H7 (cell line): ENCODE data around the gene ONECUT3. TPM values are rescaled to one million over a fixed set of nuclear protein-coding genes. Genes with fewer than 3 reads are reported as not detected.

Experiments
- DNase-seq: peaks from one replicate; pipeline ENCODE4 v3.0.0; 2012
- H3K27me3 ChIP-seq: 2 replicates; pipeline ENCODE4 v1.6.0; 2011; ENCODE audit warnings: mild to moderate bottlenecking, low read length; ENCODE audit not compliant: control insufficient read depth, insufficient read depth
- H3K36me3 ChIP-seq: replicated peaks from 2 replicates; pipeline ENCODE4 v1.5.1; 2011; ENCODE audit warnings: low read length; ENCODE audit not compliant: control insufficient read depth, insufficient read depth
- H3K4me3 ChIP-seq: 2 replicates; pipeline ENCODE4 v1.5.1; 2011; ENCODE audit warnings: low read depth, mild to moderate bottlenecking, control low read depth, low read length, moderate library complexity; ENCODE audit not compliant: insufficient read depth
- total RNA-seq: library from RNA; depleted of rRNA; stranded (reverse); fragments of >200 nt; shearing (Covaris generic); gene quantifications from 2 replicates; pipeline ENCODE4 v1.2.3, GENCODE V29; 2014

Gene ONECUT3
- total RNA-seq, 1 experiment from 2014 or later: not detected

DNA sequence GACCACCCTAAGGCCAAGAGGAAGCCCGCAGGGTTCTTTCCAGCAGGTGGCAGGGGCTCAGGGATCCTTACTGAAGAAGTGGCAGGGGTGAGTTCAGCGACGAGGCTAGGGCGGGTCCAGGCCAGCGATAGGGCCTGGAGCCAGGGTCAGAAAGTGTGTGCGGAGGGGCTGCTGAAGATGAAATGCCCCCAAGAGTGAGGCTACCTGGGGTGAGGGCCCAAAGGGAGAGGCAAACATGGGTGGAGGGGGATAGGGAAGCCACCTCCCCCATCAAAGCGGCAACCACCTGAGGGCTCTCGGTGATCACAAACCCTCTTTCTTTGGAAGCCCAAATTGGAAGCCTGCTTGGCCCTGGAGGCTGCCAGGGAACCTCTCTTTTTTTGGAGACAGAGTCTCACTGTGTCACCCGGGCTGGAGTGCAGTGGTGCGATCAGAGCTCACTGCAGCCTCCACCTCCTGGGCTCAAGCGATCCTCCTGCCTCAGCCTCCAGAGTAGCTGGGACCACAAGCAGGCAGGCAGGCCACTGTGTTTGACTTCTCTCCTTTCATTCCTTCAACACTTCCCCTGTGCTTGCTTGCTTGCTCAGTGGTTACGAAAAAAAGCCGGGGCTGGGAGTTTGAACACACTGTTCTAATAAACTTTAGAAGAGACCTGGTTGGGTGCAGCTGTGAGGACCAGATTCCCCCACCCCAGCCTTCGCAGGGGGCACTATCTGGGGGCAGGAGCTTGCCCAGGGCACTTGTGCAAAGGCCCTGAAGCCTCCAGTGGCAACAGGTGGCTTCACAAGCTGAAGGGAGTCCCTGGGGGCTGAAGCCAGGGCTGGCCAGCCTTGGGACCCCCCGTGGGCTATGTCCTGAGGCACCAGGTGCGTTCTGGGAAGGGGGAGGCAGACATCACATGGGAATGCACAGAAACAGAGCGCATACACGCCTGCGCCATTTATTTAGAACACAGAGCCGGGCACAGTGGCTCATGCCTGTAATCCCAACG lies 60.2 kb downstream of the ONECUT3 start:
- H3K4me3 ChIP-seq: peak overlapping the region; percentile 54
- no peak for DNase-seq
- peaks cover 5% of the 10 kb centered on the region for H3K36me3 ChIP-seq
- H3K27me3 ChIP-seq: no peaks in the 10 kb centered on the region; the same call in 1 of the 2 replicates

DNA sequence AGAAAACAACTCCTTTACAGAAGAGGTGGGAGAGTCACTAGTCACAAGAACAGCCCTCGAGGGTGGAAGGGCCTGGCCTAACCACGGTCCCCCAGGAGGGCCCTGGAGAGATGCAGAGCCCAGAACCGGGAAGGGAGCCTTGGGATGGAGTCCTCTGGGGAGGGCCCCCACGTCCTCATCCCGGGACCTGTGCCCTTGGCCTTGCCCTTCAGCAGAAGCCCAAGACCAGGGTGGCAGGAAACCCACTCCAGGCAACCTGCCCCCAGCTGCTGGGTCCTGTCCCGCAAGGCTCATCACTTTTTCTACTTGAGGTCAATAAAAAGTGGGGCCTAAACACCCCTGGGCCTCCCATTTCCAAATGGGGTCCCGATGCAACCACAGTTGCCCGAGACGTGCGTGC lies 61.1 kb downstream of the ONECUT3 start:
- H3K27me3 ChIP-seq: no peaks in the 10 kb centered on the region; the same call in 1 of the 2 replicates
- H3K36me3 ChIP-seq: peaks cover 5% of the 10 kb centered on the region
- DNase-seq: no peak
- H3K4me3 ChIP-seq: no peak overlapping the region

DNA sequence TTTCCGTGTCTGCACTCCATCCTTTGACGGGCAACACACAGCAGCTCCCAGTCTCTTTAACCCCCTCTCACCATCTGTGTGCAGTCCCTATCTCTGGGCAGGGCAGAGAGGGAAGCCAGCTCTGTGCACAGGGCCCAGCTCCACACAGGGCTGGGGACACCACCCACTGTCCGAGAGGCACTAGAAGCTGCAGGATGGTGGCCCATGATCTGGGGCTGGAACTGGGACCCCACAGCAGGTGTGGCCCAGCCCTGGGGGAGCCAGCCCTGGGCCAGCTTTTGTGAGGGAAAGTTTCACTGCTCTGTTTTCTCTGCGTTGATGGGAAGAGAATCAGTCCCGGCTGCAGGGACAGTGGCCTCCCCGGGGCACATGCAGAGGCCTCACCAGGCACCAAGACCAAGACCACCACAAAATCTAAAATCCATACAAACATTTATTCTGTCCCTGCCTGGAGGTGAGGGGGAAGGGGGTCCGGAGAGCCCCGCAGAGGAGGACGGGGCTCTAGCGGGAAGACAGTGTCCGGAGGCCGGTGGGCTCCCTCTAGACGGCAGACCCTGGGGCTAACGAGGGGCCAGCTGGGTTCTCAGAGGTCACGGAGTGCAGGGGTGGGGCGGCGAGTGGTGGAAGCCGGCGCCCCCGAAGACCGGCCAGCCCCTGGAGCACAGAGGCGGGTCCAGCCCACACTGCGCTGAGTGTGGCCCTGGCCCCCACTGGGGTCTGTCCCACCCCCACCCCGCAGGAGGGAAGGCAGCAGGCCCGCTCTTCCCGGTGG lies 61.7 kb downstream of the ONECUT3 start:
- Histone ChIP-seq H3K36me3 (peaks cover 6% of the 10 kb centered on the region), H3K27me3 (no peaks in the 10 kb centered on the region; the same call in 1 of the 2 replicates), H3K4me3 (no peak overlapping the region)
- DNase-seq: no peak

DNA sequence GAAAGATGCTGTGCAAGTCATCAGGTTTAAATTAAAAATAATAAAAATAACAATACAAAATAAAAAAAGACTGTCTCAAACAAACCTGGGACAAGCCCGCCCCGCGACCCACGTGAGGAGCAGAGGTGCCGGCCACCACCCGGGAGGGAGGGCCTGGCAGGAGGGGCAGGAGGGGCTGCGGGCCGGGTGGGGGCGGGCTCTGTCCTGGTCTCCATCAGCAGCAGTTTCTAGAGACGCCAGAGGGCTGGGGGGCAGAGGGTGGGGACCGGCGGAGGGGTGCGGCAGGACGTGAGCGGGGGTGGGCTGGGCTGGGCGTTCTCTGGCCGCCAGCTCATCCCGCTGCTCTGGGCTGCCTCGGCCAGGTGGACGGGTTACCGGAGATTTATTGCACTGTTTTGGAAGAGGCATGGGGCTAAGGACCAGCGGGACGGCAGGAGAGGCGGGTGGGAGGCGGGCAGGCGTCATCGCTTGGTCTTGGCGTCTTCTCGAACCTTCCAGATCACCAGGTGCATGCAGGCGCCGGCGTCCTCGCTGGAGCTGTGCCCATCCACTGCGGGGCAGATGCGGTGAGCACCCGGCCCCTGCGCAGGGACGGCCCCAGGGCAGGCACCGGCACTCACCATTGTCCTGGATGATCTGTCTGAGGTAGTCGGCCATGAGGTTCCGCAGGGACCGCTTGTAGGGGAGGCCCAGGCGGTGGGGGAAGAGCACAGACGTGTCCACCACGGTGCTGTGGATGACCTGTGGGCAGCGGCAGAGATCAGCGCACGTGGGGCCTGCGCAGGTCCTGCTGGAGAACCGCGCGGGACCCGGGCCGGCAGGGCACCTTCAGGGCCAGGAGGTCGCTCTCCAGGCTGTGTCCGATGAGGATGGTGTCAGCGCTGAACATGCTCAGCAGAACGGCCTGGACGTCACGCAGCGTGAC lies 62.6 kb downstream of the ONECUT3 start:
- DNase-seq: no peak
- Histone ChIP-seq H3K36me3 (peaks cover 10% of the 10 kb centered on the region), H3K4me3 (no peak overlapping the region), H3K27me3 (no peaks in the 10 kb centered on the region; the same call in 1 of the 2 replicates)

GRCh38 chr19:1816530-1817298 lies 63.4 kb downstream of the ONECUT3 start:
- Histone ChIP-seq H3K36me3 (peaks cover 10% of the 10 kb centered on the region), H3K4me3 (no peak overlapping the region), H3K27me3 (no peaks in the 10 kb centered on the region; the same call in 1 of the 2 replicates)
- no peak for DNase-seq

DNA sequence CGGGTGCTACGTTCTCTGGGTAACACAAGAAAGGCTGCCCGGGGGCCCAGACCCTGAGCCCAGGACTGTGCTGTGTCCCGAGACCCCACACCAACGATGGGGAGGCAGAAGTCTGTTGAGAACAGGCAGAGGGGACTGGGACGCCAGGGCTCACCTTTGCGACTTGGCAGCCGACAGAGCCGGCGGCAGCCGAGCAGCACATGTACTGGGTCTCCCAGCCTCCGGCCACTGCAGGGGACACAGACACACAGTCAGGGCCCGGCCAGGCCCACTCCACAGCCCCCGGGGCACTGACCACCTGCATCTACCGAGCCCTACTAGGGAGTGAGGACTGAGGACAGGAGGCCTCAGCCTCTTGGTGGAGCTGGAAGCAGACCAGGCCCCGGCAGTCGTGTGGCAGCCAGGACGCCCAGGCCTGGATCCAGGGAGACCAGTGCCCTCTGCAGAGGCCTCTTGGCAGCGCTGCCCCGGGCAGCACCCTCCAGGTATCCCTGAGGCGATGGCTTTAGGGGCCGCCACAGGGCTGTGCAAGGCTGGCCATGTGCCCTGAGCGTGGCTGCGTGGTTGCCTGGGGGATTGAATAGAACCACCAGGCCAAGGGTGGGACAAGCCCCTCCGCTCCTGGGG lies 64.4 kb downstream of the ONECUT3 start:
- DNase-seq: no peak
- Histone ChIP-seq H3K27me3 (no peaks in the 10 kb centered on the region), H3K36me3 (peaks cover 10% of the 10 kb centered on the region), H3K4me3 (no peak overlapping the region)

- Histone ChIP-seq H3K36me3 (peaks cover 10% of the 10 kb centered on the region), H3K4me3 (no peak overlapping the region), H3K27me3 (no peaks in the 10 kb centered on the region)
- no peak for DNase-seq
Measured at GRCh38 chr19:1818549-1819195, 65.4 kb downstream of the ONECUT3 start.

GRCh38 chr19:1819341-1820255 lies 66.3 kb downstream of the ONECUT3 start:
- no peaks in the 10 kb centered on the region for H3K27me3 ChIP-seq
- H3K36me3 ChIP-seq: peaks cover 12% of the 10 kb centered on the region
- H3K4me3 ChIP-seq: no peak overlapping the region
- no peak for DNase-seq

DNA sequence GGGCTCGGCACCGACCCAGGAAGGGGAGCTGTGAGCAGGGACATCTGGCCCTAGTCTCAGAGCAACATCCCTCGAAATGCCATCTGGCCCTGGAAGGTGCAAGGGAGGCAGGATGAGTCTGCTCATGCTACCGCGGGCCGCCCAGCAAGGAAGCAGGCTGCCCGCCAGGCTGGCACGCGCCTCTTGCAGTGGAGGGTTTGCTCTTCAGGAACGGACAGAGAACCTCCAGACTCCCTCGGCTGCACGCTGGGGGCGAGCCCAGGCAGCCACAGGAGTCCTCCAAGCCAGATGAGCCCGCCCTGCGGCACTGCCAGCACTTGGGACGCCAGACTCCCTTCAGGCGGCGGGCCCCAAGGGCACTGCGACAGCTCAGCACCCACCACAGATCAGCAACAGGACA lies 68.9 kb downstream of the ONECUT3 start:
- Histone ChIP-seq H3K27me3 (no peaks in the 10 kb centered on the region), H3K4me3 (no peak overlapping the region), H3K36me3 (peaks cover 9% of the 10 kb centered on the region)
- no peak for DNase-seq

DNA sequence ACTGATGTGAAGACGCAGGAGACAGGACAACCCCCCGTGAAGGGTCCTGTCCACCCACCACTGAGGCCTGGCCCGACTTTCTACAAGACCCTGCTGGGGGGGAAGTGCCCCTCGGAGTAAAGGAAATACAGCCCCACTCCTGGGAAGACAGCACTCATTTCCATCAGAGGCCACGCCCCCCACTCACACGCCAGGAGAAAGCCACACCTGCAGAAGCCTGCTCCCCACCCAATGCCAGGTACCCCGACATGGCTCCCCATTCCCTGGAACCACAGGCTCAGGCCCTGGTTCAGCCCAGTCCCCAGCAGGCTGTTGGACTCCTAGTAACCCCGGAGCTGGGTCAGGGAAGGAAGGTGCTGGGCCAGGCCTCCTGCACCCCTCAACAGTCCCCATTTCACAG lies 69.7 kb downstream of the ONECUT3 start:
- H3K27me3 ChIP-seq: no peaks in the 10 kb centered on the region
- H3K36me3 ChIP-seq: peaks cover 8% of the 10 kb centered on the region
- no peak overlapping the region for H3K4me3 ChIP-seq
- DNase-seq: no peak

DNA sequence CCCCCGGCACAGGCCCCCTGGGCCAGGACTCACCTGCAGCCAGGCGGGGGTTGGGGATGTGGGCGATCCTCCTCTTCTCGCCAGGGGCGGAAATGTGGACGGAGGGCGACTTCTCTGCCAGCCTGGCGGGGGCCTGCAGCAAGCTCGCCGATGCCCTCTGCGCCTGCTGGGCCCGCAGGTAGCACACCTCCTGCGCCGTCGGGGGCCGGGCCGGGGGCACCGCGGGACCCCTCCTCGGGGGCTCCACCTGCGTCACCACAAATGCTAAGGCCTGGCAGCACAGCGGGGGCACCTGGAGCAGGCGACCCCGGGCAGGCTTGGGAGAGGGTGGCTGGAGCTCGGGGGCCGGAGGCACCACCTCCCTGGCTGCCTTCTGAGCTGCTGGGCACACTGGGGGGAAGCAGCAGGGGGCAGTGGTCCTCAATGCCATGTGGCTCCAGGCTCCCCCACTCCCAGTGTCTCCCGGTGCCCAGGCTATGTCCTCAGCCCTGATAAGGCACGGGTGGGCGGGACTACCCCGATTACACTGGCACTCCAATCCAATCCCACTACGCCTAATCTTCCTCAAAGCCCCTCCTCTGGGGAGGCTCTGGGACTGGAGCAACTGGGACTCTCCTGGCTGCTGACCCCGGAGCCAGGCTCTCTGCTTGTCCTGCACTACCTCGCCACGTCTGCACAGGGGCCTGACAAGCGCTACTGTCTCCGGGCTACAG lies 70.4 kb downstream of the ONECUT3 start:
- Histone ChIP-seq H3K4me3 (no peak overlapping the region), H3K27me3 (no peaks in the 10 kb centered on the region), H3K36me3 (peaks cover 7% of the 10 kb centered on the region)
- peak; percentile 76 for DNase-seq
